HG03108 (cell line): Measurements from ENCODE around the gene MRPS21.
A peak's percentile ranks its signal among the peaks of the same experiment; 100 is the strongest.

Experiments used
- ATAC-seq: cut with Tn5 transposase; IDR thresholded peaks from one replicate; pipeline ENCODE4 v1.9.1; 2021; ENCODE audit warnings: moderate library complexity; ENCODE audit not compliant: unreplicated experiment

MRPS21 gene

GRCh38 chr1:150293433-150294253 lies at the start of gene MRPS21:
Gene MRPS21 (plus strand): TSS chr1:150293861. CDS start chr1:150294367, 506 bp downstream.
- peak; percentile 95 for ATAC-seq

- ATAC-seq = no peak
These were observed 43.7 kb upstream of the MRPS21 start for GRCh38 chr1:150249936-150250335.

DNA sequence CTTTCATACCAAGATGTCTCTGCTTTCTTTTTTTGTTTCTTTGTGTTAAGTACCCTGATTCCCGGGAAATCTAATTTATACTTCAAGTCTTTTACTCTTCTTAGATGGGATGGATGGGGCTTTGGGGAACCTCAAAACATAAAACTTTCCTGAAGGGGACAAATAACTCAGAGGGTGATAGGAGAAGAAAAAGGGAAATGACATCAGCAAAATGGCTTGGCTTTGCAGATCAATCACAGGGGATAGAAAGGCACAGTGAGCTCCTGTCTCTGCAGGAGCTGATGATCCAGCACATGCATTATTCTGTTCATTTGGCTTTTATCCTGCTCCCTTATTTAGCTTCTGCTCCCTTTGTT lies 37.5 kb upstream of the MRPS21 start:
- ATAC-seq = peak; percentile 10

DNA sequence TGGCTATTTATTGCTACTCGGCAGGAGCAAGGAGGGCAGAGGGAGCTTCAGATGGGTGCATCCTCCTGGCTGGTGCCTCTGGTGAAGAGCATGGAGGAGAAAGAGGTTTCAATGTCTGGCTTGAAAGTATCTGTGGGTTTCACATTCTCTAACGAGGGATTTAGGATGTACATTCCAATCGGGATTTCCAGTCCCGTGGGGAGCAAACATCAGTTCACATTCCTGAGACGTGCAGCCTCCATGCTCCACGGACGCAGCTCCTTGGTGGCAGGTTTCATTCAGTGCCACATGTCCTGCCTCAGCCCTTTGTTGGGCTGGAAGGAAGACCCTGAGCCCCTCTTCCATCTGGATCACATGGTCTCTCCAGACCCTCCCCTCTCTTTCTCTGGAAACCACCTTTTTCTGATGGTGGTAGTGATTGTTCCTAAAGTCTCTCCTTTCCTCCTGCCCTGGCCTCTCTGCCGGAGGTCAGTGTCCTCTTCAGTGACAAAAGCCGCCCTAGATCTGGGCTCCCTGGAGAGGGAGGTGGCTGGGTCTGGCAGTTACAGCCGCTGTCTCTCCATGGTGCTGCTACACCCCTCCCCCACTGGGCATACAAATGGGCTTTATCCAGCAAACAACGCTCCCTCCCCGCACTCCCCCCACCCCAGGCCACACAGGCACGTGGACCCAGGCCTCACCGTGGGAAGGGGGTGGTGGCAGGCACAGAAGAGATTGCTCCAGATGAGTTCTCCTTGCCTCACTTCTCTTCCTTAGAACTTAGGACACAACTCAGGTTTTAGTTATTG lies 36.9 kb upstream of the MRPS21 start:
- no peak for ATAC-seq

DNA sequence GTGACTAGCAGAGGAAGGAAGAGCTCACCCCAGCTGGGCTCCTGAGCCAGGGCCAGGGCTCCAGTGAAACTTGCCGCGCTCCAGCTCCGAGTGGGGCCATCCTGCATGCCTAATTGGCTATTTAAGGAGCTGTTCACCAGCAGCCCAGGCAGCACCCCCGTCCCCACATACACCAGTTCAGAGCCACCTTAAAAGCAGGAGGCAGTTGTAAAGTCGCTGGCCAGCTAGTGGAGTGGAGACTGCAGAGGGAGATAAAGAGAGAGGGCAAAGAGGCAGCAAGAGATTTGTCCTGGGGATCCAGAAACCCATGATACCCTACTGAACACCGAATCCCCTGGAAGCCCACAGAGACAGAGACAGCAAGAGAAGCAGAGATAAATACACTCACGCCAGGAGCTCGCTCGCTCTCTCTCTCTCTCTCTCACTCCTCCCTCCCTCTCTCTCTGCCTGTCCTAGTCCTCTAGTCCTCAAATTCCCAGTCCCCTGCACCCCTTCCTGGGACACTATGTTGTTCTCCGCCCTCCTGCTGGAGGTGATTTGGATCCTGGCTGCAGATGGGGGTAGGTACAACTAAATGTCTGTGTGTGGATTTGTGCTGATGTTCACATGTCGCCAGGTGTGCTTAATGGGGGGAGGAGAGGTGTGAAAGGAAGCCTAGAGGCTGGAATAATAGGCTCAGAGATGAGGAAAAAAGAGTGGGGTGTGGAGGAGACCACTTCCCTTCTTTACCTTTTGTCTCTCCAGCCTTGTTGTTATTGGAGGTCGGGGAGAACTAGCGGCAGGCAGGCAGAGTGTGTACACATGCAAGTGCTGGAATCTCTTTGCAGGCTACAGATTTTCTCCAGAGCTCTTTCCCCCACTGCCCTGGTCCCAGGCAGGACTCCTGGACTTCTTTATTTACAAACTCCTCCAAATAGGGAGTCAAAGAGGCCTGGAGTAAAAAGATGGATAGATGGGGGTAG lies 35.8 kb upstream of the MRPS21 start, which contains the start of gene CA14:
CA14 (plus strand) TSS at position 151 of the 962 bp plus-strand sequence; CDS start at position 506, 355 bp downstream.
- ATAC-seq = no peak

DNA sequence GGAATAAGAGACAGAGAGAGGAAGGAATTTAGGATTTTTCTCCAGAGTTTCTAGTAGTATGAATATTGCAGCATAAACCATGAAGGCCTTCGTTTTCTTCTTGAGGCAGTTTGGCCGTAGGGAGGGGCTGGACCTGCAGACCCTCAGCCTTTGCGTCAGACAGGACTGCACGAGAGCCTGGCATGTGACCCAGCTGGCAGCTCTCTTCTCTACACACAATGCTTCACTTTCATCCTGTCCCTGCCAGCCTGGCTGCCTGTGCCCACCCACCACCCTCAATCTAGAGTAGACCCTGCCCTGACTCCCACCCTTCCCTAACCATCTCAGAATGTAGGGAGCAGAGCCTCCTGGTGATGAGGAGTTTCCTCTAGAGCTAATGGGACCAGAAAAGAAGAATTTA lies 34.4 kb upstream of the MRPS21 start:
- ATAC-seq = no peak

DNA sequence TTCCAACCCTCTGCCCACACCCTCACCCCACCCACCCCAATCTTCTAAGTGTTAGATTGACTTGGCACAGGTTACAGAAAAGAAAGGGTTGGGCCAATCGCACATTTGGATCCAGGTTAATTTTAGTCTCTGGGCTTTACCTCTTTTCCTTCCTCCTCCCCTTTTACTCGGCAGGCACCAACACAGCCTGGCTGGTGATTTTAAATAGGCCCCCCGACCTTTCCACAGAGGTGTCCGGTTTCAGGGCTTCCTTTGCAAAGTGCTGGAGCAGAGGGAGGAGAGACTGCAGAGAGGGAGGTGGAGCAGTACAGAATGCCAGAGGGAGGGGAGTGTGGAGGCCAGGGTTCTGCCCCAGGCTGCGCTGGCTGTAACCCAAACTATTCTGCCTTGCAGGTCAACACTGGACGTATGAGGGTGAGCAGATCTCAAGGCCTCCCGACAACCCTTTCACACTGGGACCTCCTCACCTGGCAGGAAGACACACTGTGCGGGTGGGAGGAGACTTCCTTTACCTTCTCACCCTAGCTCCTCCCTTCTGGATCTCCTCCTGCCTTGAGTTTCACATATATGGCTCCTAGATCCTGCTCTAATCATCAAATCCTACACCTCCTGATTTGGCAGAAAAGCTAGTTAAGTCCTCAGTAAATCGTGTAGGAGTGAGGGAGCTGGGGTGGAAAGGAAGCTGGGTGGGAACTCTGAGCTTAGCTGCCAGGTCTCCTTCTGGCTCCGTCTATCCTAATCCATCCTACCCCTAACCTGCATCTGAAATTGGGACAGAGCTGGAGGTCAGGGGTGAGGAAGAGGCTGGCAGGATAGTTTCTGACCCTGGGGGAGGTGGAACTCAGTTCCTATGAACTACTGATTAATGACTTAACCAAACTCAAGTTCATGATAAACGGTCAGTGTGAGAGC lies 33.6 kb upstream of the MRPS21 start:
- ATAC-seq = no peak

DNA sequence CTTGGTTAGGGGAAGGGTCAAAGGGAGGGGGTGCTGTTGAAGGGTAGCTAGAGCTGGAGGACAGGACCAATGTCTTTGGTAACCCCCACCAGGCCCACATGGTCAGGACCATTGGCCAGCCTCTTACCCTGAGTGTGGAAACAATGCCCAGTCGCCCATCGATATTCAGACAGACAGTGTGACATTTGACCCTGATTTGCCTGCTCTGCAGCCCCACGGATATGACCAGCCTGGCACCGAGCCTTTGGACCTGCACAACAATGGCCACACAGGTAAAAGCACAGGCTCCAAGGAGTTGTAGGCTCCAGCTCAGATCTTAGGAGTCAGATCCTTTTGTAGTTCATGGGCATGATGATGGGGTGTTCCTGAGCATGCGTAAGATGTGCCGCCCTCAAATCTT lies 32.3 kb upstream of the MRPS21 start:
- no peak for ATAC-seq

- no peak for ATAC-seq
These were observed 31.0 kb upstream of the MRPS21 start for GRCh38 chr1:150262388-150263320.

DNA sequence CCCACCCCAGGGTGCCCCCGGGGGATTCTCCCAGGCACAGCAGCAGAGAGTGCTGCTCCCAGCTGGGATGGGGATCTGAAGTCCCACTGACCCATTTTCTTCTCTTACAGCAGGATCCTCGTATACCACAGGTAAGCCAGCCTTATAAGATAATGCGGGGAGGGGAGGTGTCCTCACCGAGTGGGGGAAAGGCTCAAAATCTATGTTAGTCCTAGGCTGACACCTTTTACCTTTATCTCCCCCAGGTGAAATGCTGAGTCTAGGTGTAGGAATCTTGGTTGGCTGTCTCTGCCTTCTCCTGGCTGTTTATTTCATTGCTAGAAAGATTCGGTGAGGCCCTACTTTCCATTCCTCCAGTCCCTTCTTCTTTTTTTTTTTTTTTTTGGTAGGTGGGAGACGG lies 30.1 kb upstream of the MRPS21 start:
- ATAC-seq = no peak

- no peak for ATAC-seq
These were observed 25.8 kb upstream of the MRPS21 start for GRCh38 chr1:150267896-150268295.

DNA sequence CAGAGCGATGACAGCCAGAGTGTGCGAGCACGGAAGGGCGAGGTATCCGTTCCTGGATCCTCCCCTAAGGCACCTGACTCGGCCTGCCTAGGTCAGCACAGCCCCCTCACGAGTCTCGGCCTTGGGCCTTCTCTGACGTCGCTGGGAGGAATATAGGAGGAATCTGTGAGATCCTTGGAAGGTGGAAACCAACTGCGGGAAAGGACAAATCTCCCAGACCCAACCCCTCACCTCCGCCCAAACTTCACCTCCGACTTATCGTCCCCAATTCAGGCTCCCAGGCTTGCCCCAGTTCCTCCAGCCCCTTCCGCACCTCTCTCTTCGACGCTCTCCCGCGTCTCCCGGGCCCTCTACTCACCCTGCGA lies 25.3 kb upstream of the MRPS21 start:
- ATAC-seq = no peak

DNA sequence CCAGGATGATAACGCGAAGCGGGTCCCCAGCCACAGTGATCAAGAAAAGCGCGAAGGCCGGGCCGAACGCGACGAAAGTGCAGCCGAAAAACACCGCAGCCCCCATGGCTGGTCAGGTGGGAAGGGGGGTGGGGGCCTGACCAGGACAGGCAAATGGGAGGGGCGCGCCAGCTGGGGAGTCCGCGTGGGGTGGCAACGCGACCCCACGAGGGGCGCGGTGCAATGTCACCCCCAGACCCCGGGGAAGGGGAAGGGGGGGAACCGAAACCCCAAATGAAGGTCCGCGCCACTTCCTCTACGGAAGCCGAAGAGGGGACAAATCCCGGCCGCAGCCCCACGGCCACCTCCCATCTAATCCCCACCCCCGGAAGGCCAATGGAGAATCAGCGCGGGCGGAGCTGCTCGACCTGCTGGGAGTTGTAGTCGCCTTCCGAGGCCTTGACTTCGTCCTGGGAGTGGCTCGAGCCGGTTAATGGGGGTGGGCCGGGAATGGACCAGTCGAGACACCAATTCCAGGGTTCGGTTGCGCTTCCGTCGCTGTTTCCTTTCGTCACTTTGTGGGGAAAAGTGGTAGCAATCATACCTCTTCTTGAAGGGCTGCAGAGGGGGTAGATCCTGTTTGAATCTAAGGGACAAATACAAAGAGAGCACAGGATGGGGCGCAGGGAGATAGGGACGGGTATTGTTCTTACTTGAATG lies 24.8 kb upstream of the MRPS21 start, which contains the start of gene APH1A:
APH1A (minus strand) TSS at position 312 of the 699 bp plus-strand sequence; CDS start at position 106, 206 bp downstream.
- peak; percentile 94 for ATAC-seq

- ATAC-seq = no peak
These were observed 24.2 kb upstream of the MRPS21 start for GRCh38 chr1:150269451-150269850.

DNA sequence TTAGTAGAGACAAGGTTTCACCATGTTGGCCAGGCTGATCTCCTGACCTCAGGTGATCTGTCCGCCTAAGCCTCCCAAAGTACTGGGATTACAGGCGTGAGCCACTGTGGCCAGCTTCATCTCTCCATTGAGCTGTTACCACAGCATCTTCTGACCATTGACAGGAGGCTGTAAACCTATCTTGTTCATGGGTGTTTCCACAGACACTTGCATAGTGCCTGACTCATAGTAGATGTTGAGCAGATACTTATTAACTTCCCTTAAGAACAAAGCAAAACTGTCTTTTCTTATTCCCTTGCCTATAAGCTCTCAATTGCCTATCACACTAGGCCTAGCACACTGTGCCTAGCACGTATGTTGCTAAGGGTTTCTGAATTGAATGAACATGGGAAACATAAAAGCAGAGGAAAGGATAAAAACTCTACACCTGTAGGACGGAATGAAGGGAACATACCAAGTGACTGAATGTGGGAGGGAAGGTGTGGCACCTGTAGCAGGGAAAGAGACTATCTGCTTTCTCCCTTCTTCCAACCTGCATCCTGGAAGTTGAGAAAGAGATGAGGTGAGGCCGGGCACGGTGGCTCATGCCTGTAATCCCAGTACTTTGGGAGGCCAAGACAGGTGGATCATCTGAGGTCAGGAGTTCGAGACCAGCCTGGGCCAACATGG lies 22.2 kb upstream of the MRPS21 start:
- no peak for ATAC-seq

GRCh38 chr1:150273311-150273710 lies 20.4 kb upstream of the MRPS21 start:
- no peak for ATAC-seq

DNA sequence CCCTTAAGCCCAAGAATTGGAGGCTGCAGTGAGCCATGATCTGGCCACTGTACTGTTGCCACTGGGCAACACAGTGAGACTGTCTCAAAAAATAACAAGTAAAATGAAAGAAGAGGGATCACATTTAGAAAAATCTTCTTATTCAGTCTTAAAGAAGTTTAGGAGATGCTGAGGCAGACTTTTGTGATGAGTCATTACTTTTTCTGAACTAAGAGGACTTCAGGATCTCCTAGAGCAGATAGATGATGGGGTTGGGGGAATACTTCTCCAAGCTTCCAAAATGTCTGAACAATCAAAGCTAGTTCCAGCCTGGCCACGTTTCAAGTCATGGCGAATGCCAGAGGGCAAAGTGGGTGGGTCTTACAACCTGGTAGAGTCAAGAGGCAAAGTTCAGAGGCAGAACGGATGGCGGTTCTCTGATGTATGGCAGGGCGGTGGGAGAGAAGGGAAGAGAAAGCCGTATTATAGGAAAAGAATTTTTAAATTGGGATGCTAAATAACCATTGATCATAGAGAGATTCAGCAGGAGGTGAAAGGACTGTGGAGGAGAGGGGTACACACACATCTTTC lies 13.4 kb upstream of the MRPS21 start:
- no peak for ATAC-seq
